Peyer's patch (tissue), 4 donors: Measurements from ENCODE around the gene MAST2. TPM values are rescaled to one million over a fixed set of nuclear protein-coding genes. Genes with fewer than 3 reads are reported as not detected.

ENCODE experiments used
- DNase-seq, 3 donors: peaks; one replicate each; pipeline ENCODE4 v3.0.0-alpha.2; 2017 to 2019
- H3K27ac ChIP-seq, 4 donors: fragments of 200-600 bp; sonication (generic); one replicate each; pipeline ENCODE4 v1.5.1; 2016 to 2019
- H3K27me3 ChIP-seq, 2 donors: fragments of 200-600 bp; sonication (generic); one replicate each; pipeline ENCODE4 v1.5.1; 2019
- H3K36me3 ChIP-seq, 3 donors: fragments of 200-600 bp; sonication (generic); one replicate each; pipeline ENCODE4 v1.5.1; 2016 to 2019
- H3K4me1 ChIP-seq, 4 donors: fragments of 200-600 bp; sonication (generic); one replicate each; pipeline ENCODE4 v1.5.1; 2016 to 2019
- H3K4me3 ChIP-seq, 4 donors: fragments of 200-600 bp; sonication (generic); 1 replicate in 3 of 4; 2 replicates in 1 of 4; pipeline ENCODE4 v1.5.1; 2016 to 2019; ENCODE audit warnings: mild to moderate bottlenecking in 1 of 4
- H3K9me3 ChIP-seq, 4 donors: fragments of 200-600 bp; sonication (generic); one replicate each; pipeline ENCODE4 v1.5.1; 2016 to 2019; ENCODE audit warnings: mild to moderate bottlenecking in 1 of 4
- POLR2A ChIP-seq, 2 donors: fragments of 450-650 bp; IDR thresholded peaks; one replicate each; pipeline ENCODE4 v1.5.1; 2017; ENCODE audit warnings: antibody characterized with exemption in 2 of 2, mild to moderate bottlenecking in 2 of 2, moderate library complexity in 2 of 2
- total RNA-seq, 4 donors: library from RNA; depleted of rRNA; stranded (reverse); fragments of >200 nt; gene quantifications; one replicate each; pipeline ENCODE4 v1.1.0, GENCODE V29; 2016
- TF ChIP-seq, protein P1 (sequence below), 6 experiments: fragments of 450-650 bp in 4 of 6; fragments of 200-600 bp in 2 of 6; sonication (generic) in 1 of 6; IDR thresholded peaks; one replicate each; pipeline ENCODE4 v1.5.1; 2017 to 2019; ENCODE audit warnings: antibody characterized with exemption in 6 of 6, mild to moderate bottlenecking in 3 of 6, moderate library complexity in 1 of 6

The MAST2 gene
- total RNA-seq, 4 donors from 2014 or later, result 75.9 to 249 (median 134) TPM

GRCh38 chr1:45769261-45769932 is 34.0 kb upstream of the MAST2 start:
- Histone ChIP-seq H3K4me3 (no peak overlapping the region), H3K9me3 (no peaks in the 10 kb centered on the region), H3K36me3 (no peaks in the 10 kb centered on the region), H3K4me1 (no peaks in the 10 kb centered on the region), H3K27ac (no peak overlapping the region), H3K27me3 (no peaks in the 10 kb centered on the region)
- DNase-seq, result no peak
- TF ChIP-seq, protein P1, sequence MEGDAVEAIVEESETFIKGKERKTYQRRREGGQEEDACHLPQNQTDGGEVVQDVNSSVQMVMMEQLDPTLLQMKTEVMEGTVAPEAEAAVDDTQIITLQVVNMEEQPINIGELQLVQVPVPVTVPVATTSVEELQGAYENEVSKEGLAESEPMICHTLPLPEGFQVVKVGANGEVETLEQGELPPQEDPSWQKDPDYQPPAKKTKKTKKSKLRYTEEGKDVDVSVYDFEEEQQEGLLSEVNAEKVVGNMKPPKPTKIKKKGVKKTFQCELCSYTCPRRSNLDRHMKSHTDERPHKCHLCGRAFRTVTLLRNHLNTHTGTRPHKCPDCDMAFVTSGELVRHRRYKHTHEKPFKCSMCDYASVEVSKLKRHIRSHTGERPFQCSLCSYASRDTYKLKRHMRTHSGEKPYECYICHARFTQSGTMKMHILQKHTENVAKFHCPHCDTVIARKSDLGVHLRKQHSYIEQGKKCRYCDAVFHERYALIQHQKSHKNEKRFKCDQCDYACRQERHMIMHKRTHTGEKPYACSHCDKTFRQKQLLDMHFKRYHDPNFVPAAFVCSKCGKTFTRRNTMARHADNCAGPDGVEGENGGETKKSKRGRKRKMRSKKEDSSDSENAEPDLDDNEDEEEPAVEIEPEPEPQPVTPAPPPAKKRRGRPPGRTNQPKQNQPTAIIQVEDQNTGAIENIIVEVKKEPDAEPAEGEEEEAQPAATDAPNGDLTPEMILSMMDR (IDR thresholded peaks at IDR 0.05), result no peak
- no peak for TF ChIP-seq POLR2A (IDR thresholded peaks at IDR 0.05)

DNA sequence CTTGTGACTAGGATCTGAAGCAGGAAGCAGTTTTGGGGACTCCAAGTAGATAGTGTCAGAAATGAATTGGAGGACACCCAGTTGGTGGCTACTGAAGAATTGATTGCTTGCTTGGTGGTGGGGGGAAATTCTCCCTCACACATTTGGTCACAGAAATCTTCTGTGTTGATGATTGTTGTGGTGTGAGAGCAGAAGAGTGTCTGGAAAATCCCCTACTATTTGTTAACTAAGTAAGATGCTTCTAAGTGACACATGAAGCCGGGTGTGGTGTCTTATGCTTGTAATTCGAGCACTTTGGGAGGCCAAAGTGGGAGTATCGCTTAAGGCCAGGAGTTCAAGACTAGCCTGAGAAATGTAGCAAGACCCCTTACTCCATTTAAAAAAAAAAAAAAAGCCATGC is 30.4 kb upstream of the MAST2 start:
- Histone ChIP-seq H3K27me3 (no peaks in the 10 kb centered on the region), H3K4me3 (no peak overlapping the region), H3K36me3 (no peaks in the 10 kb centered on the region), H3K4me1 (no peaks in the 10 kb centered on the region), H3K9me3 (no peaks in the 10 kb centered on the region), H3K27ac (no peak overlapping the region)
- TF ChIP-seq, protein P1 (IDR thresholded peaks at IDR 0.05), result no peak
- no peak for TF ChIP-seq POLR2A (IDR thresholded peaks at IDR 0.05)
- DNase-seq, result no peak

DNA sequence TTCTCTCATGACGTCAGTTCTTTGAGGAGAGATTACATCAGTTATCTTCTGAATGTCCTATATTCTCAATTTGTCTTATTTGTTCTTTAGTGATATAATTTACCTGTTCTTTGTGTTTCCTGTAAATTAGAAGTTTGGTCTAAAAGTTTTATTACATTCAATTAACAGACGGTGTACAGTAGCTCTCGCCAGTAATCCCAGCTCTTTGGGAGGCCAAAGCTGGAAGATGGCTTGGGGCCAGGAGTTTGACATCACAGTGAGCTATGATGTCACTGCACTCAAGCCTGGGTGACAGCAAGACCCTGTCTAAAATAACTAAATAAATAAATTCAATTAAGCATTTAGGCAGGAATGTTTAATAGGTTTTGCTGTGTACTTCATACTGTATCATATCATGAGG is 27.6 kb upstream of the MAST2 start:
- no peak for TF ChIP-seq POLR2A (IDR thresholded peaks at IDR 0.05)
- TF ChIP-seq, protein P1 (IDR thresholded peaks at IDR 0.05), result no peak

GRCh38 chr1:45785583-45785982 is 17.8 kb upstream of the MAST2 start:
- Histone ChIP-seq H3K36me3 (no peaks in the 10 kb centered on the region), H3K9me3 (no peaks in the 10 kb centered on the region), H3K4me1 (no peaks in the 10 kb centered on the region), H3K4me3 (no peak overlapping the region), H3K27ac (no peak overlapping the region), H3K27me3 (no peaks in the 10 kb centered on the region)
- peak in 1 of 3 donors; percentile 24 for DNase-seq
- TF ChIP-seq, protein P1 (IDR thresholded peaks at IDR 0.05), result no peak
- TF ChIP-seq POLR2A (IDR thresholded peaks at IDR 0.05), result no peak

More for the DNA sequence above, 27.6 kb upstream of the MAST2 start:
- no peak for DNase-seq
- H3K9me3 ChIP-seq, result no peaks in the 10 kb centered on the region
- H3K27me3 ChIP-seq, result no peaks in the 10 kb centered on the region
- no peaks in the 10 kb centered on the region for H3K36me3 ChIP-seq
- no peak overlapping the region for H3K27ac ChIP-seq
- no peak overlapping the region for H3K4me3 ChIP-seq
- no peaks in the 10 kb centered on the region for H3K4me1 ChIP-seq

DNA sequence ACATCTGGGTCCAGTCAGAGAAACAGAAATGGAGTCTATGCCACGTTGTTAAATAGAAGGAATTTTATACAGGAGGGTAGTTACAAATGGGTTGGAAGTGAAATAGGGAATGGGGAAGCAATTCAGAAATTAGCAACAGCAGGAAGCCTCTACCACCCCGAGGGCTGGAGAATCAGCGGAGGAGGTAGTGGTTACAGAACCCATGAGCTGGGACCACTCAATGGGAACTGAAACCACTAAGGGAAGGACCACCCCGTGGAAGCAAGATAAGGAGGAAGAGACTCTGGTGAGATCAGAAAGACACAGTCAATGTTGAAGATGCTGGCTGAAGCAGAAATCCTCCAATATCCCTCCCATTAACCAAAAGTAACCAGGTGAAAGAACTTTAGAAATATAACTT is 15.5 kb upstream of the MAST2 start:
- H3K27ac ChIP-seq, result no peak overlapping the region

More for the DNA sequence above, 15.5 kb upstream of the MAST2 start:
- no peaks in the 10 kb centered on the region for H3K9me3 ChIP-seq
- H3K4me3 ChIP-seq, result no peak overlapping the region
- no peaks in the 10 kb centered on the region for H3K4me1 ChIP-seq
- DNase-seq, result no peak
- no peaks in the 10 kb centered on the region for H3K27me3 ChIP-seq
- TF ChIP-seq, protein P1 (IDR thresholded peaks at IDR 0.05), result no peak
- TF ChIP-seq POLR2A (IDR thresholded peaks at IDR 0.05), result no peak
- no peaks in the 10 kb centered on the region for H3K36me3 ChIP-seq
